Bone marrow (tissue), 2 donors: ENCODE results near the gene NCAPD2.

ENCODE experiments used
- DNase-seq, 2 donors: peaks; one replicate each; lab custom pipeline; 2025; lab: John Stamatoyannopoulos, UW

NCAPD2 gene, protein sequence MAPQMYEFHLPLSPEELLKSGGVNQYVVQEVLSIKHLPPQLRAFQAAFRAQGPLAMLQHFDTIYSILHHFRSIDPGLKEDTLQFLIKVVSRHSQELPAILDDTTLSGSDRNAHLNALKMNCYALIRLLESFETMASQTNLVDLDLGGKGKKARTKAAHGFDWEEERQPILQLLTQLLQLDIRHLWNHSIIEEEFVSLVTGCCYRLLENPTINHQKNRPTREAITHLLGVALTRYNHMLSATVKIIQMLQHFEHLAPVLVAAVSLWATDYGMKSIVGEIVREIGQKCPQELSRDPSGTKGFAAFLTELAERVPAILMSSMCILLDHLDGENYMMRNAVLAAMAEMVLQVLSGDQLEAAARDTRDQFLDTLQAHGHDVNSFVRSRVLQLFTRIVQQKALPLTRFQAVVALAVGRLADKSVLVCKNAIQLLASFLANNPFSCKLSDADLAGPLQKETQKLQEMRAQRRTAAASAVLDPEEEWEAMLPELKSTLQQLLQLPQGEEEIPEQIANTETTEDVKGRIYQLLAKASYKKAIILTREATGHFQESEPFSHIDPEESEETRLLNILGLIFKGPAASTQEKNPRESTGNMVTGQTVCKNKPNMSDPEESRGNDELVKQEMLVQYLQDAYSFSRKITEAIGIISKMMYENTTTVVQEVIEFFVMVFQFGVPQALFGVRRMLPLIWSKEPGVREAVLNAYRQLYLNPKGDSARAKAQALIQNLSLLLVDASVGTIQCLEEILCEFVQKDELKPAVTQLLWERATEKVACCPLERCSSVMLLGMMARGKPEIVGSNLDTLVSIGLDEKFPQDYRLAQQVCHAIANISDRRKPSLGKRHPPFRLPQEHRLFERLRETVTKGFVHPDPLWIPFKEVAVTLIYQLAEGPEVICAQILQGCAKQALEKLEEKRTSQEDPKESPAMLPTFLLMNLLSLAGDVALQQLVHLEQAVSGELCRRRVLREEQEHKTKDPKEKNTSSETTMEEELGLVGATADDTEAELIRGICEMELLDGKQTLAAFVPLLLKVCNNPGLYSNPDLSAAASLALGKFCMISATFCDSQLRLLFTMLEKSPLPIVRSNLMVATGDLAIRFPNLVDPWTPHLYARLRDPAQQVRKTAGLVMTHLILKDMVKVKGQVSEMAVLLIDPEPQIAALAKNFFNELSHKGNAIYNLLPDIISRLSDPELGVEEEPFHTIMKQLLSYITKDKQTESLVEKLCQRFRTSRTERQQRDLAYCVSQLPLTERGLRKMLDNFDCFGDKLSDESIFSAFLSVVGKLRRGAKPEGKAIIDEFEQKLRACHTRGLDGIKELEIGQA (N-terminal part only)

GRCh38 chr12:6493497-6494257, at the start of gene NCAPD2:
NCAPD2 (plus strand) TSS chr12:6494102; CDS start chr12:6495099, 997 bp downstream.
- DNase-seq, result peak; percentile 73 to 94

GRCh38 chr12:6444704-6445688, 48.9 kb upstream of the NCAPD2 start, which contains the start of gene CD27:
CD27 (plus strand) TSS chr12:6444955; CDS start chr12:6445096, 141 bp downstream.
- DNase-seq, result no peak

- no peak for DNase-seq
Observed at GRCh38 chr12:6450091-6450868, 43.6 kb upstream of the NCAPD2 start.

DNA sequence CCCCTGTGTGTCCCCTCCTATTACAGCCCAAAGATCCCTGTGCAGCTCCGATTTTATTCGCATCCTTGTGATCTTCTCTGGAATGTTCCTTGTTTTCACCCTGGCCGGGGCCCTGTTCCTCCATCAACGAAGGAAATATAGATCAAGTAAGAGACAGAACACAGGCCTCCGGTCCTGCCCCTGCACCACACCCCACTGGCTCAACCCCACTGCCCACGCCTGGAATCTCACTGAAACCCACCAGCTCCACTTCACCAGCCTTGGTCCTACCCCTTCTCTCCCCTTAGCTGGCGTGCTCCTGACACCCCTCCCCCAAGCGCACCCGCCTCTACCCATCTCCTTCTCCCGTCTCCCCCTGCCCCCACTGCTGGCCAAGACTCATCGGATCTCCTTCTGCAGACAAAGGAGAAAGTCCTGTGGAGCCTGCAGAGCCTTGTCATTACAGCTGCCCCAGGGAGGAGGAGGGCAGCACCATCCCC, 43.0 kb upstream of the NCAPD2 start:
- DNase-seq, result no peak

- DNase-seq, result peak; percentile 61 to 73
Observed at GRCh38 chr12:6451348-6452244, 42.3 kb upstream of the NCAPD2 start, which contains the start of gene TAPBPL. TAPBPL (plus strand) TSS chr12:6452042; CDS start chr12:6452249, 207 bp downstream.

DNA sequence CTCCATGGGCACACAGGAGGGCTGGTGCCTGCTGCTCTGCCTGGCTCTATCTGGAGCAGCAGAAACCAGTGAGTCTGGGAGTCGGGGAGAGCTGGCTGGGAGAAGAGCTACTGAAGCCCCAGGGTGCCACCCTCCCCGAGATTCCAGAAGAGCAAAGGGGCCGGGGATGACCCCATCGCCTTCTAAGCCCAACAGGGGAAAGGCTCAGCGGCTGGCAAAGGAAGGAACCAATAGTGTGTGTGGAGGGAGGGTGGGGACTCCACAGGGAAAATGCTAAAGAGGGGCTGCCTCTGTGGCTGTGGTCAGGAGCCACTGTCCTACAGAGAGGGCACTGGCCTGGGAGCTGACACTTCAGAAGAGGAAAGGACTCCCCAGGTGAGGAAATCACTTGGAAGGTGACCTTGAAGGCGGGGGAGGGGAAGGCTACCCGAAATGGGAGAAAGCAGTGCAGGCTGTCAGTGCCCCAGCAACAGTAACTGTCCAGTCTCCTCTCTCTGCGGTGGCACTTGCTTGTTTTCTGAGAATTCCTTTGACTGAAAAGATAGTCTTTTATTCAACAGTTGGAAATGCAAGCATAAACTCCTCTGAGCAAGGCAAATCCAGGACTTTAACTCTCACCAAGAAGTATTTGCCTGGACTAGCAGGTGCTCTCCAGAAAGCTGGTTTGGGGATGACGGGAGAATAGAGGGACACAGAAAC, 41.5 kb upstream of the NCAPD2 start:
- peak in 1 of 2 donors; percentile 61 for DNase-seq

DNA sequence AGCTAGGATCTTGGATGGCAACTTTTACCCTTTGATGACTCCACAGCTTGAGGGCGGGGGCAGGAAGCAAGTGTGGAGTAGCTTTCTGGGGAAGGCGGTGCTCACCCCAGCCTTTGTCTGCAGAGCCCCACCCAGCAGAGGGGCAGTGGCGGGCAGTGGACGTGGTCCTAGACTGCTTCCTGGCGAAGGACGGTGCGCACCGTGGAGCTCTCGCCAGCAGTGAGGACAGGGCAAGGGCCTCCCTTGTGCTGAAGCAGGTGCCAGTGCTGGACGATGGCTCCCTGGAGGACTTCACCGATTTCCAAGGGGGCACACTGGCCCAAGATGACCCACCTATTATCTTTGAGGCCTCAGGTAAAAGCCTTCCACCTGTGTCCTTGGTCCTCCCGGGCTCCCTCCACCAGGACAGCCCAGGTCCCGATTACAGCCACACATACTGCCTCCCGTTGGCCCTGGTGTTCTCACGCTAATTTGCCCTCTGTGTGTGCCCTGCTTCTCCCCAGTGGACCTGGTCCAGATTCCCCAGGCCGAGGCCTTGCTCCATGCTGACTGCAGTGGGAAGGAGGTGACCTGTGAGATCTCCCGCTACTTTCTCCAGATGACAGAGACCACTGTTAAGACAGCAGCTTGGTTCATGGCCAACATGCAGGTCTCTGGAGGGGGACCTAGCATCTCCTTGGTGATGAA, 40.8 kb upstream of the NCAPD2 start:
- no peak for DNase-seq

- DNase-seq, result no peak
Observed at GRCh38 chr12:6457220-6457945, 36.5 kb upstream of the NCAPD2 start.

GRCh38 chr12:6458281-6459003, 35.5 kb upstream of the NCAPD2 start:
- no peak for DNase-seq

DNA sequence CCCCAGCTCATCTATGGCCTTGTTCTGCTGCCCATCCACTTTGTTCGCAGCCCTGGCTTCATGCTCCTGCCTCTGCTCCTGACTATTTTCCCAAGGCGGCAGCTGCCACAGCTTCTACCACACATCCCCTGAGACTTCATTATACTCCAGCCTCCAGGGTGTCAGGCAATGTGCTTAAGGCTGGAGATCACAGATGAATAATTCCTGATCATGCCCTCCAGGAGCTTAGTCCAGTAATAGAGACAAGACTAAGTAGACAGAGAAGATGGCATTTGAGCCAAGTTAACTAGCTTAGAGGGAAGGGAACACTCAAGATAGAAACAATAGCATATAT, 34.9 kb upstream of the NCAPD2 start:
- DNase-seq, result no peak

GRCh38 chr12:6460751-6461371, 33.0 kb upstream of the NCAPD2 start:
- peak in 1 of 2 donors; percentile 21 for DNase-seq

- peak; percentile 24 to 92 for DNase-seq
Observed at GRCh38 chr12:6461401-6462233, 32.3 kb upstream of the NCAPD2 start.

- no peak for DNase-seq
Observed at GRCh38 chr12:6462234-6462995, 31.5 kb upstream of the NCAPD2 start.
